ENCODE data around the gene TACR3.

- no peak for TF ChIP-seq YY1 (IDR thresholded peaks at IDR 0.05; ENCODE audit: low read depth)
- TF ChIP-seq TAF1 (IDR thresholded peaks at IDR 0.05; ENCODE audit: low read depth): no peak
- no peak for TF ChIP-seq RAD21 (IDR thresholded peaks at IDR 0.05; ENCODE audit: low read depth)
- TF ChIP-seq EP300 (IDR thresholded peaks at IDR 0.05; ENCODE audit: borderline replicate concordance): no peak
- no peak for TF ChIP-seq MAX (IDR thresholded peaks at IDR 0.05)
- TF ChIP-seq EGR1 (IDR thresholded peaks at IDR 0.05): no peak
- TF ChIP-seq CREB1 (IDR thresholded peaks at IDR 0.05; ENCODE audit: low read depth): no peak
- no peak for TF ChIP-seq USF1 (IDR thresholded peaks at IDR 0.05)
- TF ChIP-seq TCF12 (IDR thresholded peaks at IDR 0.05; ENCODE audit: low read depth): no peak
- no peak for TF ChIP-seq NFIC (IDR thresholded peaks at IDR 0.05)
Observed at GRCh38 chr4:103673983-103674382, 45.8 kb downstream of the TACR3 start.

All from Ishikawa (cell line).